GM18508 (cell line): ENCODE results near the gene GSTO2.

Source experiments
- ATAC-seq: cut with Tn5 transposase; IDR thresholded peaks from one replicate; pipeline ENCODE4 v1.9.1; 2021; ENCODE audit warnings: moderate number of reproducible peaks; ENCODE audit not compliant: insufficient read depth, unreplicated experiment

The GSTO2 gene

GRCh38 chr10:104304927-104305326 is 35.9 kb downstream of the GSTO2 start:
- no peak for ATAC-seq

GRCh38 chr10:104306897-104307296 is 37.9 kb downstream of the GSTO2 start:
- no peak for ATAC-seq

DNA sequence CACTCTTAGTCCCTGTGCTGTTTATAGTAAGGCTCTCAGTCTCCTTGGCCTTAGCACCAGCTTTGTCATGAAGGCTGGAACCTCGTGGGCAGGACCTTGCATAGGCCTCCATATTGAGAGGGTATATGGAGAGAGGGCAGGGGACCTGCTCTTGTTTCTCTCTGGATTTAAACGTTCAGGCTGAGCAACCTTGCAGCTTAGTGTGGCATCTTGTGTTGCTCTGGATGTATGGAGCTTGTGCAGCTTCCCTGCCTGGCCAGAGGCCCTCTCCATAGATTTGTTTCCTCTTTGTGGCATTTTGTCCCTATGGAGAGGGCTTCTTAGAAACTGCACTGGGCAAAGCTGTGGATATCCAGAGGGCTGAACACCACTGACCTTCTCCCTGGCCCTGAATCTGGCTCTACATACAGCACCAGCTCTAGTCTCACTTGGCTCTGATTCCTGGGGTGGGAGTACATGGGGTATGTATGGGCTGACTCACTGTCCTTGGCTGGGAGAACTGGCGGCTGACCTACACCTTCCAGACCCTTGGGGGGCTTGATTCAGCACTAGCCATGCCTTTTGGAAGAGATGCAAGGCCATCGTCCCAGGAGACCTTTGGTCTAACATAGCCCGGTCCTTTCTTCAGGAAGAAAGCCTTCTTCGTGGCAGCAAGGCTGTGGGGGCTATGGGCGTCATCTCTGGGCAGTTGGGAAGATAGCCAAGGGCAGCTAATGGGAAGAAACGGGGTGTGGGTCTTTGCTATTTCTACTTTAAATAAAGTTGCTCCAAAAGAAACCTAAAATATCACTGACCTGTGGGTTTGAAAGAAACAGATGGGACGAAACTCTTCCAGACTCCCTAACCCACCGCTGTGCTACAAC is 38.8 kb downstream of the GSTO2 start:
- no peak for ATAC-seq

- ATAC-seq, result peak; percentile 75
These were observed 39.5 kb downstream of the GSTO2 start for GRCh38 chr10:104308439-104308903.

GRCh38 chr10:104309980-104310978 is 41.3 kb downstream of the GSTO2 start:
- no peak for ATAC-seq

DNA sequence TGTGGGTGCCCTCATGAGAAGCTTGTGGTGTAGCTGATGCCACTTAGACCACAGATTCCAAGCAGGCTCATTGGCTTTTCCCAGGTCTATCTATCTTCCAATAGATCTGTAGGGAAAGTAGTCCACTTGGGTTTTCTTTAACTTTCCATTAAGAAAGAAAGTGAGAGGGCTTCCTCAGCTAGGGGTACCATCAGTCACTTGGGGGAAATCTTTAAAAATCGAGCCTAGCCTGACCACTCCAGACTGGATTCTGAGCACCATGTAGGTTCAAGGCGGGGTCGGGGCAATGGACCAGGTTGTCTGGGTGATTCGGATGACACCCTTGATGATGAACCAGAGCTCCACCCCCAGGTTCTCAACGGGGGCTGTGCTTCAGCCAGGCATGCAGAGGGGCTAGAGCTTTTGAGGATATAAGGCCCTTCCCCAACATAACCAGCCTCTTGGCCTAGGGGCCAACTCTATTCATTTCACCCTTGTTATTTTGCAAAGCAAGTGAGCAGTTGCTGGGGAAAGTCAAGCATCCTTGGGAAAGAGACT is 42.3 kb downstream of the GSTO2 start:
- no peak for ATAC-seq

DNA sequence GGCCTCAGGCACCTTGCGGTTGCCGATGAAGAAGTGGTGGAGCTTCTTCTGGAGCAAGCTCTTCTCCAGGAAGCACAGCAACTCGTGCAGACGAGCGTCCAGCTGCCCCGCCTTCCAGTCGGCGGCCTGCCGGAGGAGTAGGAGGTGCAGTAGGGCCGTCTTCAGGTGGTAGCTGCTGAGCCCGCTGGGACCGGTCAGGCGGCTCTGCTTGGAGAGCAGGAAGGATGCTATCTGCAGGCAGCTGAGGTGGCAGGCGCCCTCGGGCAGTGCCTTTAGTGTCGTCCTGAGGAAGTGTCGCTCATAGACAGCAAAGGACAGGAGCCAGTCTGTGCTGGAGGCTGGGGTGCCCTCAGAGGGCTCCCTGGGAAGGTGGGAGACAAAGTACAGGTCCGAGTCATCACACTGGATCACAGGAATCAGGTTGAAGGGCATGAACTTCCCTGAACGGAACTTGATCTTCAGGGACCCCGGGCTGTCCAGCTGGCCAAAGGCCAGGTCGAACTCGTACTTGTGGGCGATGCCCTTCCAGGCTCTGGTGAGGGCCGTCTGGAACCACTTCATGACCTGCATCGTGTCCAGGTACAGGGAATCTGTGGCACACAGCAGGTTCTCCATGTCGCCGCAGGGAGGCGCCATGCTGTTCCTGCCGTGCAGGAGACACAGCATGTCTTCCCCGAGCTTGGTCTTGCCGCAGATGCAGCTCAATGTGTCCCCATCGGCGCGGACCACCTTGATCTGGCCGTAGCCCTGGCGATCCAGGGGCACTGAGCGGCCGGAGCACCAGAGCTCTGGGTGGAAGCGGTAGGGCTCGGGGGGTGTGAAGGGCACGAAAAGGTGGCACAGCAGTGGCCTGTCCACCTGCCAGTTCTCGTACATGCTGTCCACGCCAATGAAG is 45.9 kb downstream of the GSTO2 start:
- ATAC-seq, result no peak

DNA sequence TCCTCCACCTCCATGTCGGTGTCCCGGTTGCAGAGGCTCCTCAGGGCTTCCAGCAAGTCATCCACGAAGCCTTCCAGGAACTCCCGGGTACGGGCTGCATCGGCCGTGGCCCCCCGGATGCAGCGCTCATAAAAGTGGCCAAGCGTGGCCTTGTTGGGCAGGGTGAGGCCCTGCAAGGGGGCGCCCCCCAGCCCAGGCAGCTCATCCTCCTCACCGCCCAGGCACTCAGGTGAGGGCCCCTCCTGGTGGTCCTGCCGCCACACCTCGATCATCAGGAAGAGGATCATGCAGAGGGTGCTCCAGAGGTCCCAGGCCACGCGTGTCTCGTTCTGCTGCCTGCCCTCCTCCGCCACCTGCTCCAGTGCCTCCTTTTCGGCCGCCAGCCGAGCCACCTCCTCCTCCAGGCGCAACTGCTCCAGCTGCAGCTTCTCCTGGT is 46.5 kb downstream of the GSTO2 start:
- no peak for ATAC-seq

GRCh38 chr10:104316321-104317099 is 47.5 kb downstream of the GSTO2 start:
- no peak for ATAC-seq

- no peak for ATAC-seq
These were observed 48.3 kb downstream of the GSTO2 start for GRCh38 chr10:104317269-104317710.

DNA sequence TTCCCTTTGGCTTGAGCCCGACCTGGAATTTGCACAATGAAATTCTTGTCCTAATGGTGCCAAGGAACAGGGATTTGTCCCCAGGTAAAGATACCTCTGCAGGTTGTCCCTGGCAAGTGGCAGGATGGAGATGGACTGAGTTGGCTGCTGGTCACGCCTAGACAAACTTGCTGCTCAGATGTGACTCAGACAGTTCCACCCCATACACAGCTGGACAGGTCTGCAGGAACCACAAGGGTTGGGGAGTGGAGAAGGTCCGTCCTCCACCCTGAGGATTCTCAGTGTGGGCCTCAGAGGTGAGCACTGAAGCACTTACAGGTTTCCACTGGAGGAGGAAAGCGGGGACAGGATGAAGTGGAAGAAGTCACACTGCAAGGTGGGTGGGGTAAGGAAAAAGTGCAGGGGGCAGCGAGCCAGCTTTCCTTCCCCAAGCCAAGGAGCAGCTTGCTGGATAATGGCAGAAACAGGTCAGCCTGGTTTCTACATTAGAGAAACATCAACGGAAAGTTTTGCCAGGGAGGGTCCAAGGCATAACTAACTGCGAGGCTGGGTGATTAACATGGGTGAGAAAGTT is 48.8 kb downstream of the GSTO2 start:
- no peak for ATAC-seq

DNA sequence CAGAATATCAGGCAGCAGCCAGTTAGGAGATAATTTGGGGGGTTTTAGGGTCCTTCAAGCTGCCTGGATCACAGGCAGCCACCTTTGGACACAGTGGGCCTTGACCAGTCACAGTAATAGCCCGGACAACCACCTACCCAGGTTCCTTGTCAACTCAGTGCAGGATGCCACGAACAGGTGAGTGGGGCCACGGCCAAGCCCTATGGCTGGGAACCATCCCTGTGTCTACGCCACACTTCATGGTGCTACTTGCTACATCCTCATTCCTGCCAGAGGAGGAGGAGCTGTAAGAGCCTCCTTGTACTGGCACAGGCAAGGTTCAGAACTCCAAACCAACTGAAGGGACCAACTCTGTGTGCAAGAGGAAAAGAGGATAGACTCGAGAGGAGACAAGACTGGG is 49.3 kb downstream of the GSTO2 start:
- no peak for ATAC-seq

DNA sequence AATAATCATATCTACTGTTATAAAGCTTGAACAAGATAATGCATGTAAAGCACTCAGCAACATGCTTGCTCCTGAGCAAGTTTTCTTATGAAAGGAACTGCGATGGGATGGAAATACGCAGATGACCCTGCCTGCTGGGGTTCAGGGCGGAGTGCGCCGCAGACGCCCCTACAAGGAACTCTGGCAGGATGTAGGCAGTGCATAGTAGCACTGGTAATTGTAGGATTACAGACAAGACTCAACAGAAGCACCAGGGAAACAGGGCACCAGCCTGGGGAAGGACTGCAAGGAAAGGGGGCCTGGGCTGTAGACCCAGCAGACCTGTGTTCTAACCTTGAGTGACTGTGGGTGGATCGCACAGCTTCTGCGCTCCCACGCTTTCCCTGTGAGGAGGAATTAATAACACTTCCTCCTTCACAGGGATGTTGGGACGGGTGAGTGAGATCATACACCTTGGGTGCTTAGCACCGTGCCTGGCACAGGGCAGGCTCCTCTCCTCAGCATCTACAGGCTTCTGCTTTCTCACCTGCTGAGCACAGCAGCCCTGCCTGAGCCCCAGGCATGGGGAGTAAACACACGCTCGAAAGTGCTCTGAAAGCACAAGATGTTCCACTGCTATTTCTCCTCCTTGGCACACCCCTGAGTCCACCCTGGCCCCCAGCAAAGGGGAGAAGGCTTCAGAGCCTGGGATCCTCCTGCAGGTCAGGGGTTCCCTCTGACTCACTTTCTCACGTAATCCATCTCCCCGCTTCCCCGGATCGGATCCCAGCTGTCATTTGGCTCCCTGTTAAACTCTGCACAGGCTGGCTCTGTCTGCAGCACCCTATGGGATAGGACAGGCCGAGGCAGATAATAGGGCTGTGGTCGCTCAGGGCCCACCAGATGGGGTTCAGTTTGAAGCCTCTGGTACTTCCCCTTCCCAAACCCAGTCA is 50.1 kb downstream of the GSTO2 start:
- ATAC-seq, result no peak

DNA sequence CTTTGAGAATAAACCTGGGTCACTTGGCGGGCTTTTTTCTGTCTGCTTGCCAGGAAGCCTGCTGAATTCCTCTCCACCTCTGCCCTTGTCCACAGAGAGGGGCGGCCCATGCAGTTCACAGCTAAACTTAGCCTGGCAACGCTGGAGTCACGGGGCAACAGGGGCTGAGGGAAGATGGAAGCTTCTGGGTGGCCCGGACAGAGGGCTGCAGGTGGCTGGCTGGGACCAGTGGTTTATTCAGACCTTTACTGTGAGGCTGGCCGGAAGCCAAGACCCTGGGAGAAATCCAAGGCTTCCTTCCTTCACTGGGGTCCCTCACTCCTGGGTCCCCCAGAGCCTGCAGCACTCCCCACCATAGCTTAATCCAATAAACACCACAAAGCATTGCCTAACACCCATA is 52.2 kb downstream of the GSTO2 start:
- ATAC-seq, result no peak

DNA sequence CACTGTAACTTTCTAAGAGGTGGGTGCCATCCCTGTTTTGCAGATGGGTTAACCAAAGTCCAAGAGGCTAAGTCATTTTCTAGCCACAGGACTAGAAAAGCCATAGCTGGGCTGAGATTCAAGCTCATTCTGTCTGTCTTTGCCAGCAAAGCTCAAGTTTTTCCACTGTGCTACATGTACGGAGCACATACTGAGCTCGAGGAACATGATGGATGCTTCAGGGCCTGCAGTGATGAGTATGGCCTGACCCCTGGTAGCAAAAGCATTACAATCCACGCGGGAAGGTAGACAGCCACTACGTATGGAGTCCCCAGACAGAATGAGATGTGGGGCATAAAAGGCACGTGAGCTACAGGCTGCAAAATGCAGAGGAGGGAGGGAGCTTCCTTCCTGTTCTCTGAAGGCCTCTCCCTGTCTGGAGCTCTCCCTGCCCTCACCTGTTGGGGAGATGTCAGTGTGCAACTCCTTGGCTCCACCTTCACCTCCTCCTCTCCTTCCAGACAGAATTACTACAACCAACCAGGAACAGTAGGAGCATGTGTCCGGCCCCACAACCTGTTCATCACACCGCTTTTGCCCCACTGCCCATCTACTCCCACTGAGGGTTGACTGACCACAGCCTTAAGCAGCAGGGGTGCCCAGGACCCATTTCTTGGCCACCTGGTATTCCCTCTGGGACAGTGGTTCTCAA is 52.9 kb downstream of the GSTO2 start:
- no peak for ATAC-seq

- ATAC-seq, result no peak
These were observed 53.4 kb downstream of the GSTO2 start for GRCh38 chr10:104322416-104322782.

- no peak for ATAC-seq
These were observed 54.1 kb downstream of the GSTO2 start for GRCh38 chr10:104323085-104323484.
